Panc1 (cell line): Measurements from ENCODE around the gene FAM156B.

Experiments used
- POLR2AphosphoS5 ChIP-seq: IDR thresholded peaks from 2 replicates; pipeline ENCODE4 v1.6.1; 2012; ENCODE audit warnings: mild to moderate bottlenecking, low read depth, low read length, moderate library complexity
- SIN3A ChIP-seq: IDR thresholded peaks from 2 replicates; pipeline ENCODE4 v1.6.1; 2012; ENCODE audit warnings: low read depth, mild to moderate bottlenecking, low read length, moderate library complexity, borderline replicate concordance; ENCODE audit not compliant: insufficient read depth
- TF ChIP-seq, protein P1 (sequence below): fragments of 450-650 bp; IDR thresholded peaks from 2 replicates; pipeline ENCODE4 v1.5.1; 2017; ENCODE audit warnings: mild to moderate bottlenecking
- TF ChIP-seq, protein P2 (sequence below), 2 experiments: IDR thresholded peaks; 2 replicates each; pipeline ENCODE4 v1.6.1; 2011 to 2012; ENCODE audit warnings: low read depth in 2 of 2, control low read depth in 1 of 2, low read length in 1 of 2, mild to moderate bottlenecking in 1 of 2, moderate library complexity in 1 of 2; ENCODE audit not compliant: insufficient read depth in 1 of 2

DNA sequence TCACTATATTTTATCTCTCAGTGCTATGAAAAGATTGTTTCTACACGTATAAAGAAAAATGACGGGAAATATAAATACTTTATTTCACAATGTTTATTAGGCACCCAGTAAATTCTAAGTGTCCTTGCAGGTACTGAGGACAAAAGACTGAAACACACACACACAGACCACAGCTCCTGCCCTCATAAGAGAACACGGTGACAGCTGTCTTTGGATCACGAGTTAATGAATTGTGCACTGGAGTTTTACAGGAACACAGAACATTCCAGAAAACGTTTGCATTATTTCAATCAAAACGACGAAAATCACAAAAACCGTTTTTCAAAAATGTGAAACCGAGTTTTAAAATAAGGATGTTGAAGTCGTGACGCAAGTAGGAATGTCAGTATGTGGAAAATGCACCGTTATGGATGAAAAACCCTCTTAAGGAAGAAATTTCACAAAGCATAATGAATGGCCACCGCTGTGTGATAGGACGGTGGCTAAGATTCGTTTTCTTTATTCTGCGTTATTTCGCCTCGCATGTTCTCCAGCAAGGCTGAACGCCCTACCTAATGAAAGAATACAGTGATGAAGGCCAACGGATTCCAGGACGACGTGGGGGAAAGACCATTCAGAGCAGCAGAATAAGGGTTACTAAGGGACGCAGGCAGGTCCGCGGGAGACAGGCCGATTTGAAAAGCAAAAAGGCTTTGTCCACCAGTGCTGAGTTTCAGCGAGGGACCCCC, 37.0 kb downstream of the FAM156B start:
- TF ChIP-seq, protein P1, sequence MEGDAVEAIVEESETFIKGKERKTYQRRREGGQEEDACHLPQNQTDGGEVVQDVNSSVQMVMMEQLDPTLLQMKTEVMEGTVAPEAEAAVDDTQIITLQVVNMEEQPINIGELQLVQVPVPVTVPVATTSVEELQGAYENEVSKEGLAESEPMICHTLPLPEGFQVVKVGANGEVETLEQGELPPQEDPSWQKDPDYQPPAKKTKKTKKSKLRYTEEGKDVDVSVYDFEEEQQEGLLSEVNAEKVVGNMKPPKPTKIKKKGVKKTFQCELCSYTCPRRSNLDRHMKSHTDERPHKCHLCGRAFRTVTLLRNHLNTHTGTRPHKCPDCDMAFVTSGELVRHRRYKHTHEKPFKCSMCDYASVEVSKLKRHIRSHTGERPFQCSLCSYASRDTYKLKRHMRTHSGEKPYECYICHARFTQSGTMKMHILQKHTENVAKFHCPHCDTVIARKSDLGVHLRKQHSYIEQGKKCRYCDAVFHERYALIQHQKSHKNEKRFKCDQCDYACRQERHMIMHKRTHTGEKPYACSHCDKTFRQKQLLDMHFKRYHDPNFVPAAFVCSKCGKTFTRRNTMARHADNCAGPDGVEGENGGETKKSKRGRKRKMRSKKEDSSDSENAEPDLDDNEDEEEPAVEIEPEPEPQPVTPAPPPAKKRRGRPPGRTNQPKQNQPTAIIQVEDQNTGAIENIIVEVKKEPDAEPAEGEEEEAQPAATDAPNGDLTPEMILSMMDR = no peak
- TF ChIP-seq SIN3A (no peak), POLR2AphosphoS5 (no peak)
- TF ChIP-seq, protein P2, sequence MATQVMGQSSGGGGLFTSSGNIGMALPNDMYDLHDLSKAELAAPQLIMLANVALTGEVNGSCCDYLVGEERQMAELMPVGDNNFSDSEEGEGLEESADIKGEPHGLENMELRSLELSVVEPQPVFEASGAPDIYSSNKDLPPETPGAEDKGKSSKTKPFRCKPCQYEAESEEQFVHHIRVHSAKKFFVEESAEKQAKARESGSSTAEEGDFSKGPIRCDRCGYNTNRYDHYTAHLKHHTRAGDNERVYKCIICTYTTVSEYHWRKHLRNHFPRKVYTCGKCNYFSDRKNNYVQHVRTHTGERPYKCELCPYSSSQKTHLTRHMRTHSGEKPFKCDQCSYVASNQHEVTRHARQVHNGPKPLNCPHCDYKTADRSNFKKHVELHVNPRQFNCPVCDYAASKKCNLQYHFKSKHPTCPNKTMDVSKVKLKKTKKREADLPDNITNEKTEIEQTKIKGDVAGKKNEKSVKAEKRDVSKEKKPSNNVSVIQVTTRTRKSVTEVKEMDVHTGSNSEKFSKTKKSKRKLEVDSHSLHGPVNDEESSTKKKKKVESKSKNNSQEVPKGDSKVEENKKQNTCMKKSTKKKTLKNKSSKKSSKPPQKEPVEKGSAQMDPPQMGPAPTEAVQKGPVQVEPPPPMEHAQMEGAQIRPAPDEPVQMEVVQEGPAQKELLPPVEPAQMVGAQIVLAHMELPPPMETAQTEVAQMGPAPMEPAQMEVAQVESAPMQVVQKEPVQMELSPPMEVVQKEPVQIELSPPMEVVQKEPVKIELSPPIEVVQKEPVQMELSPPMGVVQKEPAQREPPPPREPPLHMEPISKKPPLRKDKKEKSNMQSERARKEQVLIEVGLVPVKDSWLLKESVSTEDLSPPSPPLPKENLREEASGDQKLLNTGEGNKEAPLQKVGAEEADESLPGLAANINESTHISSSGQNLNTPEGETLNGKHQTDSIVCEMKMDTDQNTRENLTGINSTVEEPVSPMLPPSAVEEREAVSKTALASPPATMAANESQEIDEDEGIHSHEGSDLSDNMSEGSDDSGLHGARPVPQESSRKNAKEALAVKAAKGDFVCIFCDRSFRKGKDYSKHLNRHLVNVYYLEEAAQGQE (IDR thresholded peaks at IDR 0.05; ENCODE audit: insufficient read depth in 1 of 2, low read depth in 2 of 2, low read length in 1 of 2) = no peak
